GM12872 (cell line): ENCODE data around the gene CDHR3.

Experiments used
- TF ChIP-seq, protein P1 (sequence below): IDR thresholded peaks from 3 replicates; pipeline ENCODE4 v1.5.1; 2011; ENCODE audit warnings: low read depth, mild to moderate bottlenecking, low read length, moderate library complexity; ENCODE audit not compliant: insufficient read depth

CDHR3 gene

DNA sequence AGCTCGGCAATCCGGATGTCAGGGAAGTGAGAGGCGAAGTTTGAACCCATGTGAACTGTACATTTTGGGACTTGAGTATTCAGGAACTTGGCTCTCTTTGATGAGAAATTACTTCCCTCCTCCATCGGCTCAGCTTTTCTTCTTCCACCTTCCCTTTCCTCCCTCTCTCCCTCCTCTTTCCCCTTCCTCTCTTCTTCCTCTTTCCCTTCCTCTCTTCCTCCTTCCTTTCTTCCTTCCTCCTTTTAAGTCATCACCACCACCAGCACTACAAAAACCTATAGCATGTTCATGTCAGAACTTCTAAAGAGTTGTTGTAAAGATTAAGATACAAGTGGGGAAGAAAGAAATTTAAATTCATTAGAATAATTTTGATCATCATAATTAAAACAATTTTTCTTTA is 31.9 kb upstream of the CDHR3 start:
- TF ChIP-seq, protein P1, sequence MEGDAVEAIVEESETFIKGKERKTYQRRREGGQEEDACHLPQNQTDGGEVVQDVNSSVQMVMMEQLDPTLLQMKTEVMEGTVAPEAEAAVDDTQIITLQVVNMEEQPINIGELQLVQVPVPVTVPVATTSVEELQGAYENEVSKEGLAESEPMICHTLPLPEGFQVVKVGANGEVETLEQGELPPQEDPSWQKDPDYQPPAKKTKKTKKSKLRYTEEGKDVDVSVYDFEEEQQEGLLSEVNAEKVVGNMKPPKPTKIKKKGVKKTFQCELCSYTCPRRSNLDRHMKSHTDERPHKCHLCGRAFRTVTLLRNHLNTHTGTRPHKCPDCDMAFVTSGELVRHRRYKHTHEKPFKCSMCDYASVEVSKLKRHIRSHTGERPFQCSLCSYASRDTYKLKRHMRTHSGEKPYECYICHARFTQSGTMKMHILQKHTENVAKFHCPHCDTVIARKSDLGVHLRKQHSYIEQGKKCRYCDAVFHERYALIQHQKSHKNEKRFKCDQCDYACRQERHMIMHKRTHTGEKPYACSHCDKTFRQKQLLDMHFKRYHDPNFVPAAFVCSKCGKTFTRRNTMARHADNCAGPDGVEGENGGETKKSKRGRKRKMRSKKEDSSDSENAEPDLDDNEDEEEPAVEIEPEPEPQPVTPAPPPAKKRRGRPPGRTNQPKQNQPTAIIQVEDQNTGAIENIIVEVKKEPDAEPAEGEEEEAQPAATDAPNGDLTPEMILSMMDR, result no peak

DNA sequence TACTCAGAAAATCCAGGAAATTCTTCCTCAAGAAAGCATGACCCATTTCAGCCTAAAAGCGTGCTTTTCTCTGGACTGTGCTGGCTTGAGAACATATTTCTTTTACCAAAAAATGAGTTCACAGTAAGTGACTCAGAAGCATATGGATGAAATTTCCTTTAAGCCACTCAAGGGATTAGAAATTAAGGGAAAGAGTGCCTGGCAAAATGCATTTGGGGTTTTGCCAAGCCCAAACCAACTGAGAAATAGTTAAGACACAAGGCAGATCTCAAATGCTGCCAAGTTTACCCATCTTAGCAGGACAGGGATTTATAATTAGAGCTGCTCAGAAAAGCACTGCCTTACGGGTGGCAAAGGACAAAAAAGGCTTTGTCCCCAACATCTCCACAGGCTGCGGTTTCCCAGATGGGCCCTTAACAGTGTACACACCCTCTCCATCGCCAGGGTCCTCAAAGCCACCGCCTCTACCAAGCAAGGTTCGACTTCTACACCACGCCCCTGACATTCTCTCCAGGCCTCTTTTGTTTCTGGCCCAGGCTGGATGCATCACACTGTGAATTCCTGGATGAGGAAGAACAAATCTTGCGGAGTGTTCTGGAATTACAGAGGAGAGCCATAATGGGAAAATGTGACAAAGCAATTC is 30.1 kb upstream of the CDHR3 start:
- TF ChIP-seq, protein P1, result no peak

- TF ChIP-seq, protein P1, result 0 out of 3 replicates have a peak, but pooled peaks have one; percentile 27
Measured at GRCh38 chr7:105934572-105935185, 28.4 kb upstream of the CDHR3 start.

GRCh38 chr7:105935250-105935649 is 27.8 kb upstream of the CDHR3 start:
- TF ChIP-seq, protein P1, result no peak

DNA sequence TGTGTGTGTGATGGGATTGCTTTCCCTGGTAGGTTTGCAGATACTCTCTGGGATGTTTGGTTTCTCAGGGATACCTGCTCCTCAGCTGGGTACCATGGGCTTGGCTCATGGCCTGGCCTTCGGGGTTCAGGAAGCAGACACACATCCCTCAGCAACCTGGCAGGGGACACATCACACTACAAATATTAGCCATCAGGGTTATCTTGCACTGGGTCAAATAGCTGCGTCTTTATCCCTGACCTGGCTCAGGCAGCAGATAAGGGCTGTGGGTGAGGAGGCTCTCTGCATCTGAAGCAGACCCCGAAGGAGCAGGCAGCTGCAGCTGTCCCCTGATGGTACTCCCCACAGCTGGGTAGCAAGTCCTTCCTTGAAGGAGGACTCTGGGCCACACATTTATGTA is 25.7 kb upstream of the CDHR3 start:
- TF ChIP-seq, protein P1, result no peak

- TF ChIP-seq, protein P1, result no peak
Measured at GRCh38 chr7:105940109-105940508, 23.0 kb upstream of the CDHR3 start.

GRCh38 chr7:105941596-105941995 is 21.5 kb upstream of the CDHR3 start:
- TF ChIP-seq, protein P1, result no peak
